GM12865 (cell line): ENCODE measurements around the gene RDH14.

Experiments used
- DNase-seq: peaks from one replicate; pipeline ENCODE4 v3.0.0; 2010; ENCODE audit warnings: low read depth
- H3K4me3 ChIP-seq: 2 replicates; pipeline ENCODE4 v1.5.1; 2011; ENCODE audit warnings: mild to moderate bottlenecking, low read depth, low read length, control low read depth
- CTCF ChIP-seq: IDR thresholded peaks from 2 replicates; pipeline ENCODE4 v1.5.1; 2011; ENCODE audit warnings: low read length, control low read depth, low read depth, inconsistent platforms; ENCODE audit not compliant: insufficient read depth; ENCODE audit errors: missing control alignments

RDH14 gene

GRCh38 chr2:18560031-18560796 lies at the start of gene RDH14:
RDH14 (minus strand) TSS chr2:18560653; CDS start chr2:18560572, 81 bp downstream.
- TF ChIP-seq CTCF, result no peak

DNA sequence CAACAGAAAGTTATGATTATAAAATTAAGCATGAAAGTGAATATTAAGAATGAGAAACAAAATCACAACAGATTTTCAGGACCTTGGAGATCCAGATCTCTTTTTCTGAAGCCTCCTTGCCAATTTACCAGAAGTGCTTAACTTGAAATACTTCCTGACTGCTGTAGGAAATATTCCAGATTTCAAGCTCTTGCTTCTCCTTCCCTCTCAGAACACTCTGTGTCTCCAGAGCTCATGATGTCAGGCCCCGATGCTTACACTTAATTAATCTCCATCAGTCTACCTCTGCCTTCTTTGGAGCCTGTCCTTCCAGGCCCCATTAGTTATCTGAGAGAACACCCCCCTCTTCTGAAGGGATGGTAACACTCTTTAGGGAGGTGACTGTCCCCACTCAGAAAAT lies 49.6 kb upstream of the RDH14 start:
- DNase-seq, result no peak
- TF ChIP-seq CTCF, result no peak
- no peak overlapping the region for H3K4me3 ChIP-seq

More at GRCh38 chr2:18560031-18560796, at the start of gene RDH14:
- DNase-seq, result peak; percentile 96
- peak within 1 kb of the TSS; percentile 64 for H3K4me3 ChIP-seq

DNA sequence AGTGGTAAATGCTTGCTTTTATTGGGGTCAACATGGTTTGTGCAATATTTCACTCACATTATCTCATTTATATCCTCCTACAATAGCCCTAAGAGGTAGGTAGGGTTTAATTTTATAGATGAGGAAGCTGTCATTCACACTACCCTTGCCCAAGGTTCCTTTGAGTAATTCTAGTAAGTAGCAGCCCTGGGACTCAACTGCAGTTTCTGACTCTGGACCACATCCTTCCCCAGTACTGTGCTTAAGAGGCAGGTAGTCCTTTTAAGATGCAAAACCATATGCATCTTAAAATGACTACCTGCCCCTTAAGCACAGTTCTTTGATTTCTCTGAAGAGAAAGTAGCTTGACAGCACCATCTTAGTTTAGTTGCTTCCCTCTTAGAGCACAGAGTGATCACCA lies 44.7 kb upstream of the RDH14 start:
- TF ChIP-seq CTCF, result no peak
- no peak overlapping the region for H3K4me3 ChIP-seq
- no peak for DNase-seq

DNA sequence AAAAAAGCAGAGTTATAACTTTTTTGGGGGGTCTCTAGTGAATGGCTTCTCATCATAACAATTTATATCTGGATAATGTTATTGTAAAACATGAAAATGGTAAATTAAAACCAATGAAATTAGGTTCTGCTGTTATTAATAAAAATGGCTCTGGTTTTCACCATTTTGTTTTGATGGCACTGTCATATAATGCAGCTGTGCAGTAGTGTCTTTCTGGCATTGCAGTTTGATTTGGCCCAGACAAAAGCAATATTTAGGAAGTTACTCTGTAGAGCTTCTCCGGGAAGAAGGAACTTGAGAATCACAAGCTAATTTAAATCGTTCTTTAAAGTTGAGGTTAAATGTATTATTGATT lies 44.1 kb upstream of the RDH14 start:
- H3K4me3 ChIP-seq, result no peak overlapping the region
- no peak for TF ChIP-seq CTCF
- DNase-seq, result no peak

- TF ChIP-seq CTCF, result no peak
- no peak overlapping the region for H3K4me3 ChIP-seq
- DNase-seq, result no peak
Observed at GRCh38 chr2:18603854-18604530, 43.5 kb upstream of the RDH14 start.

DNA sequence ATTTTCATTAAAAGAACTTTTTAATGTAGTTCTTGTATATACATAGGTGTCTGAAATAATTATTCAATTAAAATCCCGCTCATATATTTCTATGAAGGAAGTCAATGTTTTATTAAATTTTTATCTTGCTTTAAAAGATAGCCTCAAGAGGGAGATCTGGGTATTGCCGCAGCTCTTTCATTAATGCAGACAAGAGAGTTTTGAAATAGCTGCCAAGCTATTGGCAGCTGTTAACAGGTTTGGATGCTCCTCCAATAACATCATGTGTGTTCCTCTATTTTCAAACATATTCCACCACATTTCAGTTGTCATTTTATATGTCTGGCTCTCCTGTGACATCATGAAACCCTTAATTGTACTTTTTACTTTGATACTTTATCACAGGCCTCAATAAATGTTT lies 41.8 kb upstream of the RDH14 start:
- no peak for TF ChIP-seq CTCF
- H3K4me3 ChIP-seq, result no peak overlapping the region
- DNase-seq, result no peak
